A549 (cell line): ENCODE data around the gene WDR48.

Experiments
- CBX8 ChIP-seq: fragments of 200-600 bp; sonication (generic); IDR thresholded peaks from 2 replicates; pipeline ENCODE4 v1.6.1; 2016
- HEYL ChIP-seq: fragments of 250-450 bp; sonication (Bioruptor Pico); IDR thresholded peaks from 2 replicates; pipeline ENCODE4 v1.8.0; 2021; ENCODE audit warnings: mild to moderate bottlenecking, moderate library complexity
- MYC ChIP-seq: IDR thresholded peaks from 2 replicates; pipeline ENCODE4 v1.6.1; 2012; ENCODE audit warnings: mild to moderate bottlenecking, inconsistent platforms, low read length, improper control_type of control experiment, borderline replicate concordance
- RNF2 ChIP-seq: fragments of 200-600 bp; sonication (generic); IDR thresholded peaks from 2 replicates; pipeline ENCODE4 v1.6.1; 2016; ENCODE audit warnings: low read depth, mild to moderate bottlenecking, antibody characterized with exemption, moderate library complexity, borderline replicate concordance

DNA sequence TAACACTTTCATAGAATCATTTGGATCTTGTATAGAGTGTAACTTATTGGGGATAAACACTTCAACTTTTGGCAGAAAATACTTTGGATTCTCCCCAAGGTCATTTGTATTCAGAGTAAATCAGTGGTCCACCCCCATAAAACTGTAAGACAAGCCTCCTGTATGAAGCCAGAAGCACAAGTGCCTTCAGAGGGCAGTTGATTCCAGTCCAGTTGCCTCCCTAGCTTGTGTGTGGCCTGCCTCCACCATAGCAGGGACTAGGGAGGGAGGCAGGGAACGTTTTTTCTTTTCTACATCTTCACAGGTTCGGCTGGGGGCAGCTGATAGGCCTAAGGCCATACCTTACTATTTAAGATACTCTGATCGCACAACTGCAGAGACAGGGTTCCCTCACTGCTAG lies 44.0 kb downstream of the WDR48 start:
- TF ChIP-seq CBX8 = no peak
- no peak for TF ChIP-seq MYC
- no peak for TF ChIP-seq HEYL (CRISPR knock-in tag)
- TF ChIP-seq RNF2 = no peak
